HG02840 (cell line): ENCODE results near the gene ELOVL7.
A peak's percentile ranks its signal among the peaks of the same experiment; 100 is the strongest.
"Not testable (repeated sequence)": the region's sequence is repeated elsewhere in the genome, so short reads cannot be mapped to it uniquely, and the experiment has no call there.

Experiments used
- ATAC-seq: cut with Tn5 transposase; IDR thresholded peaks from one replicate; pipeline ENCODE4 v1.9.1; 2021; ENCODE audit warnings: mild to moderate bottlenecking, moderate library complexity, moderate number of reproducible peaks; ENCODE audit not compliant: unreplicated experiment, low FRiP score

Gene ELOVL7

DNA sequence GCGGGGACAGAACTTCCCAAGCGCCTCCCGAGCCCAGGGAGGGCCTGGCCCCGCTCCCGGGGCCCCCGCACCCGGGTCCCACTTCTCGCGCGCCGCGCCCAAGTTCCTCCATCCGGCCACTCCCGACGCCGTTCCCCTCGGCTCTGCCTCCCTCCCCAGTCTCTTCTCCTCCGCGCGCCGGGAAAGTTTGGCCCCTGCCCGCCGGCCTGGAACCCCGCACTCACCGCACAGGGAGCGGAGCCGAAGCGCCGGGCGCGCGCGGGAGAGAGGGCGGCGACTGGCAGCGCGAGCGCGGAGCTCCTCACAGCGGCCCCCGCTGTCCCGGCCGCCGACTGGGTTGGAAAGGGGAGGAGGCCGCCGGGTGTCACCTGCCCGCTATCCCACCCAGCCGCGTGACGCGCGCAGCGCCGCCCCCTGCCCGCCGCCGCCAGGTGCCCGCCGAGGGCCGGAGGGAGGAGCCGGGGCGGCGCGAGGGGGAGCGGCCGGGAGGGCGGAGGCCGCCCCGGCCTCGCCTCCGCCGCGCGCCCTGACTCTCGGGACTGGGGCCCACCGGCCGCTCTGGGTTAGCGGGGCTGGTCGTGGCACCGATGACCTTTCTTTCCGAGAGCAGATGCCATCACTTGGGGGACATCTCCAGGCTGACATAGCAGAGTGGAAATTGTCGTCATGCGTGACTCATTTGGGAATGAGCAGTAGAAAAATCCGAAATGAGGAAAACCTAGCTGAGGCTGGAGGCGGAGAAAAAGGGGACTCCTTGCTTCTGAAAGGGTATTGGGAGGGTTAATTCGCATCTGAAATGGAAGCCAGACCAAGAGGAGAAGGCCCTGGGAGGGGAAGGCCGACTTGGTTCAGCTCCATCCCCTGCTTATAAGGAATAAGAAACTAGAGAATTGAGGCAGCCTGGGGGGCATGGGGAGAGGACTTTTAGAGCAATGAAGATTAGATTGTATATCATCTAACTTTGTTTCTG is at the start of gene ELOVL7:
Gene ELOVL7 (minus strand): TSS at position 334 of the 970 bp plus-strand sequence. CDS start 56,872 bp downstream, outside the sequence.
- ATAC-seq: peak; percentile 88

GRCh38 chr5:60893521-60893920 is 49.5 kb upstream of the ELOVL7 start:
- no peak for ATAC-seq

- ATAC-seq: no peak
These were observed 47.6 kb upstream of the ELOVL7 start for GRCh38 chr5:60891667-60892066.

DNA sequence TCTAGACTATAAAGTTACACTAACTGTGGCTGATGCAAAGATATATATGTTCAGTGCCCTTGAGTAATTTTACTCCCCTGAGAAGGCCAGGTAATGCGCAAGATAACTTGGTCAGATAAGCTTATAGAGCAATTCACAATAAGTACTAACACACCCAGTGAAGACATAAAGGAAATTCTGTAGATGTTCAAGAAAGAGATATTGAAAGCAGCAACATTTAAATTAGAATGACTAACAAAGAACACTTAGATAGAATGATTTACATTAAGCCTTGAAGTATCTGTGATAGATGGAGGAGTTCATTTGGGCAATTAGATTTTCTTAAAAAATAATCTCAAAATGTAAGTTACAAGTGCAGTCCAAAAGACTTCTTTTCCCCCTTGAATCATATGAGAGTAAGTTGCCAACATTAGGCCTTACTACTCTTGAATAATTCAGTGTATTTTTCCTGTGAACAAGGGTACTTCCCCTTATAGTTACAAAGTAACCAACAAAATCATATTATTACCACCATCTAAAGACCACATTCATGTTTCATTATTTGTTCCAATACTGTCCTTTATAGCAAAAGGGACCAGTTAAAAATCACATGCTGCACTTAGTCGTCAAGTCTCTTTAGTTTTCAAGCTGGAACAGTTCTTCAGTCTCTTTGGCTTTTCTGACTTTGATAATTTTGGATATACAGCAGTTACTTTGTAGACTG is 44.4 kb upstream of the ELOVL7 start:
- peak; percentile 56 for ATAC-seq

- no peak for ATAC-seq
These were observed 43.7 kb upstream of the ELOVL7 start for GRCh38 chr5:60887746-60888145.

DNA sequence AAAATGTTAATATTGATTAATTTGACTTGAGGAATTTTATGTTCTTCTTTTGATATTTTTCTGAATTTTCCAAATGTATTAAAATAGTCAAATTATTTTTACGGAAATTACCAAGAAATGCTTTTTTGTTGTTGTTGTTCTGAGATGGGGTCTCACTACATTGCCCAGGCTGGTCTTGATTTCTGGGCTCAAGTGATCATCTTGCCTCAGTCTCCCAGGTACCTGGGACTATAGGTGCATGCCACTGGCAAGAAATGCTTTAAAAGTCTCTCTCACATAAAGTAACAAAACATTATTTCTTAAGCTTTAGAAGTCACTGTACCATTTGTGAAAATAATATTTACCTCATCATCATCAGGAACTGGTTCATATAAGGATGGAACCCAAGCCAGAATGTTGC is 43.0 kb upstream of the ELOVL7 start:
- ATAC-seq: no peak

- no peak for ATAC-seq
These were observed 42.1 kb upstream of the ELOVL7 start for GRCh38 chr5:60886158-60886557.

DNA sequence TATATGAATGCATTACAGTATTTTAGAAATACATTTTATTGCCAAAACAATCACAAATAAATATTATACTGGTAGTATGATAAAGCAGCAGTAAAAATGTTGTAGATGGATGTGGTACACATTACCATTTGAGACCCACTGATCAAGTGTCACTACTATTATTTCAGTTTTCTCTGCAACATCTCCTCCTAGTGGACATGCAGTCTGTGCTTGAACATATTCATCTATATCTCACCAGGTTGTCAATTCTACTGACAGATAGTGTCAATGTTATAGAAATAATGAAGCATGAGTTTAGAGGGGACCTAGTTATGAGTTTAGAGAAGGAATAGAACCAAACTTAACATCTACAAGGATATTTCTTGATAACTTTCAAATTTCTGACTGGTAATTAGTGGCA is 39.2 kb upstream of the ELOVL7 start:
- no peak for ATAC-seq

DNA sequence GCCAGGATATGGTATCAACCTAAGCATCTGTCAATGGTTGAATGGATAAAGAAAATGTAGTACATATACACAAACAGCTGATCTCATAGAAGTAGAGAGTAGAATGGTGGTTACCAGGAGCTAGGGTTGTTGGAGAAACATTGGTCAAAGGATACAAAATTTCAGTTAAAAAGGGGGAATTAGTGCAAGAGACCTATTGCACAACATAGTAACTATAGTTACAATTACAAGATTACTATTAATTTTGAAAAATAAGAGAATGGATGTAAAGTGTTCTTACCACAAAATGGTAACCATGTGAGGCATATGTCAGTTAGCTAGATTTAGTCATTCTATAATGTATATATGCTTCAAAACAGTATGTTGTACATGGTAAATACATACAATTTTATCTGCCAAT is 28.8 kb upstream of the ELOVL7 start:
- no peak for ATAC-seq

GRCh38 chr5:60870857-60871256 is 26.8 kb upstream of the ELOVL7 start:
- no peak for ATAC-seq

DNA sequence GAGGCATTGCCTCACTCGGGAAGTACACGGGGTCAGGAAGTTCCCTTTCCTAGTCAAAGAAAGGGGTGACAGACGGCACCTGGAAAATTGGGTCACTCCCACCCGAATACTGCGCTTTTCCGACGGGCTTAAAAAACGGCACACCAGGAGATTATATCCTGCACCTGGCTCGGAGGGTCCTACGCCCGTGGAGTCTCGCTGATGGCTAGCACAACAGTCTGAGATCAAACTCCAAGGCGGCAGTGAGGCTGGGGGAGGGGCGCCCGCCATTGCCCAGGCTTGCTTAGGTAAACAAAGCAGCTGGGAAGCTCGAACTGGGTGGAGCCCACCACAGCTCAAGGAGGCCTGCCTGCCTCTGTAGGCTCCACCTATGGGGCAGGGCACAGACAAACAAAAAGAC is 16.5 kb upstream of the ELOVL7 start:
- not testable (repeated sequence) for ATAC-seq

GRCh38 chr5:60856066-60856465 is 12.0 kb upstream of the ELOVL7 start:
- ATAC-seq: no peak

DNA sequence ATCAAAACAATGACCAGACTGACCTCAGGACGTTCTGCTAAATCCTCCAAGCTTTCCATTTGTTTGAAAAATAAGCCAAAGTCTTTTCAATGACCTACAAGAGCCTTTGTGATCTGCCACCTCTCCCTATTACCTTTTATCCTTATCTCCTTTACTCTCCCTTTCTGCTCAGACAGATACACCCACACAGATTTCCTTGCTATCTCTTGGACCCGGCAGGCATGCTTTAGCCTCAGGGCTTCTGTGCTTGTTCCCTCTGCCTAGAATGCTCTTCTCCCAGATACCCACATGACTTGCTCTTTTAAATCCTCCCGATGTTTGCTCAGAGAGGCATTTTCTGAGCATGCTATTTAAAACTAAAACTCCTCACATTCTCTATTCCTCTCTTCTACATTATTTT is 8.9 kb upstream of the ELOVL7 start:
- no peak for ATAC-seq

DNA sequence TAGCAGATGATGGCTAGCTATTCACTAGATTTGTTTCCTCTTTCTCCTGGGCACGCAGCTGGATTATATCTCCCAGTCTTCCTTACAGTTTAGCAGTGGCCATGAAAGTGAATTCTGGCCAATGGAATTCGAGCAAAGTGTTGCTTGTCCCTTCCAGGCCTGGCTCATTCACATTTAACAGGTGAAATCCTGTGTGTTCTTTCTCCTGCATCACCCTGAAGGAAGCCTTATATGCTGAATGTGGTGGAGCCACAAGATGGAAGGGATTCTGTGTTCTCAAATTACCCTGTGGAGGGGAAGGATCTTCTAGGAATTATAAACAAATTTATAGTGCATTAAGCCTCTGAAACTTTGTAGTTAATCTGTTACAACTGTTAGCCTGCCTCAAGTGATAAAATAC is 8.2 kb upstream of the ELOVL7 start:
- ATAC-seq: no peak

- no peak for ATAC-seq
These were observed 7.6 kb upstream of the ELOVL7 start for GRCh38 chr5:60851626-60852025.

DNA sequence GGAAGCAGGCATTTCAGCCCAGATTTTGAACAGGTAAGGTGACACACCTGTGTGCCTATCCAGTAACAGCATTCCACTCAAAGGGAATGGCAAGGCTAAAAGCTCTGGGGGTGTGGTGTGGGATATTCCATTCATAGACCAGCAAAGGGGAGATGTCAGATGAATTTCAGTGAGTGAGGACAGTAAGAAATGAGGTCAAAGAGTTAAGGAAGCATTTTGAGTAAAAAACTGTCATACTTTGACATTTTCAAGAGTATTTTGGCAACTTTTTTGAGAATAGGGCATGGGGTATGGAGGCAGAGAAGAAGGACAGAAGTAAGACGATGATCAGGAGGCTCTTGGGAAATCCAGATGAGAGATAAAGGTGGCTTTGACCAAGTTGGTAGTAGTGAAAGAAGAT is 2.2 kb upstream of the ELOVL7 start:
- no peak for ATAC-seq

DNA sequence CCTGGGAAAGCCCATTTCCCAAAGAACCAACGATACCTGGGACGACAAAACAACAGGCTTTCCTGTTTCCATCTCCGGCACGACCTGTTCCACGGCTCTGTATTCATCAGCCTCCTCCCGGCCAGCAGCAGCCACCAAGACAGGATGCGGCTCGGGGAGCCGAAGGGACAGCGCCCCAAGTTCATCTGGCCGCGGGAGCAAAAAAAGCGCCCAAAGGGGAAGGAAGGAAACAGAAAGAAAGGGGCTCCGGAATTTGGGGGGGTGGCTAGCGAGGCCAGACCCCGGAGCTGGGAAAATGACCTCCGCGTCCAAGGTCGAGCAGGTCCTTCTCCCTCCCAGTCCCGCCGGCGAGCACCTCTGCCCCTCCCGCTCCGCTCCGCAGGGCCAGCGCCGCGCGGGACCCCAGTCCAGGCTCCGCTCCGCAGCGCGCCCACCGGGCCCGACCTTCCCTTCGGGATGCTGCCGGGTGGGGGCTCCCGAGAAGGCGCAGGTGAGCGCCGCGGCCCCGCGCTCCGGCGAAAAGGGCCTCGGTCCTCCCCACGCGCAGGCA is 608 bp downstream of the ELOVL7 start:
- peak; percentile 15 for ATAC-seq

- no peak for ATAC-seq
These were observed 1.1 kb downstream of the ELOVL7 start for GRCh38 chr5:60842871-60843385.

GRCh38 chr5:60841361-60841760 is 2.7 kb downstream of the ELOVL7 start:
- no peak for ATAC-seq

DNA sequence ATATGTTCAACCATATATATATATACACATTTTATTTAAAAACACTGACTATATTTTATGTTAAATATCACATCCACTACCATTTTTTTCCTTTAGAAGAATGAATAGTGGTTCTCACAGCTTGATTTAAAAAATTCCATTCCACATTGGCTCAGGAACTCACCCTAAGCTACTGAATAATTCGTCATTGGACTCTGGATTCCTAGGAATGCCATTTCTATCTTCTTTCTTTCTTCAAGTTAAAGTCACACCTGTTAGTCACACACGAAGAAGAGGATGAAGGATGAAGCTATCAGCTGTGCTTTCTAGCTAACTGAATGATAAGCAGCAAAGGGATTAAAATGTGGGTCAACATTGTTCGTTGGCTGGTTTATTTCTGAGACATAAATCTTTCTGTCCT is 7.9 kb downstream of the ELOVL7 start:
- ATAC-seq: no peak

- ATAC-seq: no peak
These were observed 8.5 kb downstream of the ELOVL7 start for GRCh38 chr5:60835554-60835953.
